ENCODE data around the gene PLOD3.
A peak's percentile ranks its signal among the peaks of the same experiment; 100 is the strongest.
"Not testable (repeated sequence)": the region's sequence is repeated elsewhere in the genome, so short reads cannot be mapped to it uniquely, and the experiment has no call there.

Gene PLOD3, protein sequence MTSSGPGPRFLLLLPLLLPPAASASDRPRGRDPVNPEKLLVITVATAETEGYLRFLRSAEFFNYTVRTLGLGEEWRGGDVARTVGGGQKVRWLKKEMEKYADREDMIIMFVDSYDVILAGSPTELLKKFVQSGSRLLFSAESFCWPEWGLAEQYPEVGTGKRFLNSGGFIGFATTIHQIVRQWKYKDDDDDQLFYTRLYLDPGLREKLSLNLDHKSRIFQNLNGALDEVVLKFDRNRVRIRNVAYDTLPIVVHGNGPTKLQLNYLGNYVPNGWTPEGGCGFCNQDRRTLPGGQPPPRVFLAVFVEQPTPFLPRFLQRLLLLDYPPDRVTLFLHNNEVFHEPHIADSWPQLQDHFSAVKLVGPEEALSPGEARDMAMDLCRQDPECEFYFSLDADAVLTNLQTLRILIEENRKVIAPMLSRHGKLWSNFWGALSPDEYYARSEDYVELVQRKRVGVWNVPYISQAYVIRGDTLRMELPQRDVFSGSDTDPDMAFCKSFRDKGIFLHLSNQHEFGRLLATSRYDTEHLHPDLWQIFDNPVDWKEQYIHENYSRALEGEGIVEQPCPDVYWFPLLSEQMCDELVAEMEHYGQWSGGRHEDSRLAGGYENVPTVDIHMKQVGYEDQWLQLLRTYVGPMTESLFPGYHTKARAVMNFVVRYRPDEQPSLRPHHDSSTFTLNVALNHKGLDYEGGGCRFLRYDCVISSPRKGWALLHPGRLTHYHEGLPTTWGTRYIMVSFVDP

GRCh38 chr7:101217388-101218235, at the start of gene PLOD3, which contains the start of gene ZNHIT1:
TSS of gene PLOD3 (minus strand) at chr7:101217581. CDS start at chr7:101217274, 307 bp downstream.
TSS of gene ZNHIT1 (plus strand) at chr7:101218165. CDS start at chr7:101218196, 31 bp downstream.
- DNase-seq: peak; percentile 99

DNA sequence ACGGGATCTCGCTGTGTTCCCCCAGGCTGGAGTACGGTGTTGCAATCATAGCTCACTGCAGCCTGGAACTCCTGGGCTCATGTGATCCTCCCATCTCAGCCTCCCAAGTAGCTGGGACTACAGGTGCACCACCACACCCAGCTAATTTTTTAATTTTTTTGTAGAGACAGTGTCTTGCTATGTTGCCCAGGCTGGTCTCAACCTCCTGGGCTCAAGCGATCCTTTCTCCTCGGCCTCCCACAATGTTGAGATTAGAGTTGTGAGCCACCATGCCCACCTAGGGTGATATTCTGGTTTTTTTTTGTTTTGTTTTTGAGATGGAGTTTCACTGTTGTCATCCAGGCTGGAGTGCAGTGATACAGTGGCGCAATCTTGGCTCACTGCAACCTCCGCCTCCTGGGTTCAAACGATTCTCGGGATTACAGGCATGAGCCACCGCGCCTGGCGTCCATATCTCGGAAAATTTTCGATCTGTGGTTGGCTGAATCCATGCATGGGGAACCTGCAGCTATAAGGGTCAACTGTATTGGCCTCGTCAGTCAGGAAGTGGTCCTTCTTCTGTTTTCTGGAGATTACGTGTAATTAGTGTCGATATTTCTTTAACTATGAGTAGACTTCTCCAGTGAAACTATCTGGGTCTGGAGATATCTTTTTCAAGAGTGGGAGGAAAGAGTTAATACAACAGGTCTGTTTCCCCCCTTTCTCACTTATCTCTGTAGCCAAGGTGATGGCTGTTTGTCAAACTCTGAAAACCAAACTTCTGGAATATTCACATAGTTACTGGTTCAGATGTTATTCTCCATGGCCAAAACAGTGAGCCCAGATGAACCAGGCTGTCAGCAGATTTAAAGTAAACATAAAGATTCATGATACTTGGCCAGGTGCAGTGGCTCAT, 48.5 kb upstream of the PLOD3 start:
- DNase-seq: no peak

- not testable (repeated sequence) for DNase-seq
These were observed 46.8 kb upstream of the PLOD3 start for GRCh38 chr7:101264102-101264706.

- DNase-seq: no peak
These were observed 40.9 kb upstream of the PLOD3 start for GRCh38 chr7:101258243-101258731.

DNA sequence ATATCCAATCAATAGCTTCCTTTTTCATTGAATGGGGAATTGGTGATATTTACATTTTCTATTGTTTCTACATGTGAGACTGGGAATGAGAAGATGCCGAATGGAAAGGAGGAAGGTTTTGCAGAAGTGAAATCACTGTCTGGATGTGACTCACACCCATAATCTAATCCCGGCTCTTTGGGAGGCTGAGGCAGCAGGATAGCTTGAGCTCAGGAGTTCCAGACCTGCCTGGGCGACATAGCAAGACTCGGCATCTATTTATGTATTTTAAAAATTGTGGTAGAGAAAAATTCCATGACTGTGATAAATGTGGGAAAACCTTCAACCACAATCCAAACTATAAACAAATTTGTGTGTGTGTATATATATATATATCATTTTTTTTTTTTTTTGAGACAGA, 38.4 kb upstream of the PLOD3 start:
- no peak for DNase-seq

GRCh38 chr7:101253199-101253598, 35.8 kb upstream of the PLOD3 start:
- not testable (repeated sequence) for DNase-seq

- DNase-seq: peak; percentile 96
These were observed 34.7 kb upstream of the PLOD3 start for GRCh38 chr7:101251871-101252659.

DNA sequence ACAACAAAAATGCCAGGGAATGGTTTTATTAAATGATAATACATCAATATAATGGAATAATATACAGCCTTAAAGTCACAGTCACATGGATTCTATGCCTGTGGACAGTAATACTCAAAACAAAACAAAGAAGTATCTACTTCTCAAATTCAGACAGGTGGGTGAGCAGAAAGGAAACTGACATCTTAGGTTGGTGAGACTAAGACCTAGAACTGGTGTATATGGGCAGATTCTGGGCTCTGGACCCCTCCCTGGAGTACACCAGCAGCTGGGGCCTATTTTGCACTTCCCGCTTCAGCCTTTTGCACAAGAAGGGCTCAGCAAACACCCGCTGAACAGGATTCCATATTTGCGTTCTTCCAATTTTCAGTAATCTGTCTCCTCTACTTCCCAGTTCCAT, 32.9 kb upstream of the PLOD3 start:
- no peak for DNase-seq

DNA sequence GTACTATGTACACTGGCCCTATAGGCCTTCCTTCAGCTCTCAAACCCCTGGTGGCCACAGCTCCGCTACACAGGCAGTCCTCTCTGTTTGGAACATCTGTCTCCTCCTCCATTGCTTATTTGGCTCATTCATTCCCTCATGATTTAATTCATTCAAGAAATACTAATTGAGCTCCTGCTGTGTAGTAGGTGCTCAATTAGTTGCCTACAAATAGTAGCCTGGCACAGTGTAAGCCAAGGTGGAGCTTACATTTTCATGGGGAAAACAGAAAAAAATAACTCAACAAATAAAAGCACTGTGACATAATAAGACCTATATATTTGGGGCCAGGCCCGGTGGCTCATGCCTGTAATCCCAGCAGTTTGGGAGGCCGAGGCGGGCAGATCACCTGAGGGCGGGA, 30.9 kb upstream of the PLOD3 start:
- DNase-seq: no peak

DNA sequence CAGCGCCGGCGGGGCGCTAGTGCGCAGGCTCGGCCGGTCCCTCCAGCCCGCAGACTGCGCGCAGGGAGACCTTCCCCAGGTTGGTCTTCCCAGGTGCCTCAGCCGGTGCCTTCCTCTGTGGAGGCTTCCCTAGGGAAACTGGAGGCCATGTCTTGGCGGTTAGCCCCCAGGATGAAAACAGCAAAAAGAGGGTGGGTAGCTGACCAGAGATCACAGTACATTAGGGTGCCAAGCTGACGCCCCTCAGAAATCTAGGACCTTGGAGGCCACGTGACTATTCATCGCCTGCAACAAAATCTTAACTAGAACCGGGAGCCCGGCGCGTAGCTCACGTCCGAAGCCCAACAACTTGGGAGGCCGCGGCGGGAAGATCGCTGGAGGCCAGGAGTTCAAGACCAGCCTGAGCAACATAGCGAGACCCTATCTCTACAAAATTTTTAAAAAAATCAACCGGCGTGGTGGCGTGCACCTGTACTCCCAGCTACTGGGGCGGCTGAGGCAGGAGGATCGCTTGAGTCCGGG, 27.8 kb upstream of the PLOD3 start:
- no peak for DNase-seq

DNA sequence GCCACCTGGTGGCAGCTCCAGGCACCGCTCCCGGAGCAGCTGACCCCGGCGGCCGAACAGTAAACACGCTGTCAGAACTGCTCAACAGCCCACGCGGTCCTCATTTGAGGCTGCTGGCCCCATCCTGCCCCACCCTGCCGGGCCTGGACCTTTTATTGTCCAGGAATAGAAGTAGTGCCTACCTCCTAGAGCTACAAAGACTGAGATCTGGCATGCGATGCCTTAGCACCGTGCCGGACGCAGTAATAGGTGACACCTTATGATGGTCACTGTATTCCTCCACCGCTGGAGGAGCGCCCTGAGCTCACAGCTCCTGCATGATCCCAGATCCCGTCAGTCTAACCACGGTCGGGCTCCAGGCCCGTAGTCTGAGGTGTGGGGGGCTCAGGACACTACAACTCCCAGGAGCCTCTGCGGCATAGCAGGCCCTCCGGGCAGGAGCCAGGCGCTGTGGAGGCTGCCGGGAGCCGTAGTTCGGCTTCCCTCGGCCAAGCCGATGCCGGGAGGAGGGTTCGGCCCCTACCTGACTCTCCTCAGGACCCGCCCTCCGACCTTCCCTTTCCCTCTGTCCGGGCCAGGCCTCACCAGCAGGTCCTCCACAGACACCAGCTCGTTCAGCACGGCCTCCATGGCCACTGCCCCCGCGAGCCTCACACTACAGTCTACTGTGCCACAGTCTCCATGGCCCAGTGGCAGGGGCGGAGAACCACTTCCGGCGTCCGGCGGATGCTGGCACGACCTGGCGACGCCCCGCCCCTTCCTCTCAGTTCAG, 27.2 kb upstream of the PLOD3 start, which contains the start of gene FIS1:
FIS1 (minus strand) TSS at position 707 of the 772 bp plus-strand sequence; CDS start at position 630, 77 bp downstream.
- peak; percentile 84 for DNase-seq

DNA sequence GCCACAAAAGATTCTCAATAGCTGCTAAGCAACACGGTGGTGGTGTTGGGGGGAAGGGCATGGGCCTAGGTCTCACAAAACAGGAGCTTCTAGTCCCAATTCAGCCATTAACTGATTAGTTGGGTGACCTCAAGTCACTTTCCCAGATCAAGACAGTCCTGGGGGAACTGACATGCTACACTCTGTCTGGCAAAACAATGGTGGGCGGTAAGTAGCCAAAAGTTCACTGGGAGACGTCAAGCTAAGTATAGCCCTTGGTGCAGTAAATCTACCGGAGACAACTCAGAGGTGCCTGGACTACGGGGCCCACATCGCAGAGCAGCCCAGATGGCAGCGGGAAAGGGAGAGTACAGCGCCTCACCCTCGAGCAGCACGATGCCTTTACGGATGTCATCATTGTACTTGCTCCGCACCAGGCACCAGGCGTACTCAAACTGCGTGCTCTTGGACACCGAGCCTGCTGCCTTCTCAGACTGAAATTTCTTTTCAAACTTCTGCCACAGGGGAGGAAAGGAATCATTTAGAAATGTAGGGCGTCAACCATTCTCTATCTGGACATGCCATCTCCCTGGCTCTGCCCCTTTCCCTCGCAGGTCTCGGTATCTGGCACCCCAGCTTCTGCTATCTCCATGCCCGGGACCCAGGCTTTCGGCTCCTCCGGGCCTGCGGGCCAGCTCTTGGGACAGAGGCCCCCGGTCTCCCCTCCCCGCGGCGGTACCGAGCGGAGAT, 26.4 kb upstream of the PLOD3 start:
- no peak for DNase-seq

- peak; percentile 50 for DNase-seq
These were observed 24.3 kb upstream of the PLOD3 start for GRCh38 chr7:101241443-101242349.

- DNase-seq: no peak
These were observed 23.6 kb upstream of the PLOD3 start for GRCh38 chr7:101241015-101241363.

- no peak for DNase-seq
These were observed 23.0 kb upstream of the PLOD3 start for GRCh38 chr7:101240226-101241014.

DNA sequence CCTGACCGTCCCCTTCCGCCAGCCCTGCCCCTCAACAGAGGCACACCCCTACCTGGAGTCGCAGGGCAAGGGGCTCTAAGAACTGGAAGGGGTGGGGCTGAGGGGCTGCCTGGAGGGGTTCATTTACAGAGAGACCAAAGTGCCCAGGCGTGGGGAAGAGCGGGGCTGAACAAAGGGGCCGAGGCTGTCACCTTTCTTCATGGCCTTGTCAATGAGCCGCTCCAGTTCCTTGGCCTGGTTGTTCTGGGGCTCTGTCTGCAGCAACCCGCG, 22.5 kb upstream of the PLOD3 start:
- no peak for DNase-seq

Measured in NCI-H1694 (cell line).